ENCODE results near the gene CEP104. TPM values are rescaled to one million over a fixed set of nuclear protein-coding genes. Genes with fewer than 3 reads are reported as not detected.

The CEP104 gene
- total and polyA plus RNA-seq, 9 of the 15 experiments (the other 6 are each of a cell fraction or from before 2014, with no cell fraction given) = 11.2 to 63.4 (median 42.6) TPM

DNA sequence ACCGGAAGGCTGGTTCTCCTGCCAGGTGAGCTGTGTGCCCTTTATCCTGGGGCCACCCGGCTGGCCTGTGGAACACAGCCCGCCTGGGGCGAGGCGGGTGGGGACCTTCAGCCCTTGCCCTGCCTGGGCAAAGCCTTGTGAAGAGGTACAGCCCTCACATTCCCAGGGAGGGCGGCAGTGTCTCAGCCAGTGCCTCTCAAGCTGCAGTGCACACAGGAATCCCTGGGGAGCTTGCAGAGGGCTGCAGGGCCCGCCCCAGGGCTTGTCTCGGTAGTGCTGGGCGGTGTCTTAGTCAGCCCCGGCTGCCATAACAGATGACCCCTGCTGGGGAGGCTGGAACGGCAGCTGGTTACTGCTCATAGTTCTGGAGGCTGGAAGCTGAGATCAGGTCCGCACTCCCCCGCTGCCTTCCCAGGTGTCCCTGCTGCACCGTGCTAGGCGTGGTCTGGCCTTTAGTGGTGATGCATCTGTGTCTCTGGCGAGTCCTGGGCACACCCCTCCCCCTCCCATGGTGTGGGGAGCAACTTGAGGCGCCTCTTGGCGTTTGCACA is 12.8 kb upstream of the CEP104 start (continued):
- TF ChIP-seq ZNF445 (CRISPR knock-in tag; IDR thresholded peaks at IDR 0.05; ENCODE audit: low read depth) = no peak
- TF ChIP-seq, protein P1, sequence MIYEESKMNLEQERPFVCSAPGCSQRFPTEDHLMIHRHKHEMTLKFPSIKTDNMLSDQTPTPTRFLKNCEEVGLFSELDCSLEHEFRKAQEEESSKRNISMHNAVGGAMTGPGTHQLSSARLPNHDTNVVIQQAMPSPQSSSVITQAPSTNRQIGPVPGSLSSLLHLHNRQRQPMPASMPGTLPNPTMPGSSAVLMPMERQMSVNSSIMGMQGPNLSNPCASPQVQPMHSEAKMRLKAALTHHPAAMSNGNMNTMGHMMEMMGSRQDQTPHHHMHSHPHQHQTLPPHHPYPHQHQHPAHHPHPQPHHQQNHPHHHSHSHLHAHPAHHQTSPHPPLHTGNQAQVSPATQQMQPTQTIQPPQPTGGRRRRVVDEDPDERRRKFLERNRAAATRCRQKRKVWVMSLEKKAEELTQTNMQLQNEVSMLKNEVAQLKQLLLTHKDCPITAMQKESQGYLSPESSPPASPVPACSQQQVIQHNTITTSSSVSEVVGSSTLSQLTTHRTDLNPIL (CRISPR knock-in tag; IDR thresholded peaks at IDR 0.05) = no peak
- TF ChIP-seq NR0B1 (IDR thresholded peaks at IDR 0.05; ENCODE audit: partially characterized antibody) = no peak
- TF ChIP-seq CHD2 (IDR thresholded peaks at IDR 0.05; ENCODE audit: low read depth, low read length) = no peak
- no peak for TF ChIP-seq RFX1 (IDR thresholded peaks at IDR 0.05)
- TF ChIP-seq FOXK2 (conservative IDR thresholded peaks at IDR 0.05 in 1 of 2, IDR thresholded peaks at IDR 0.05 in 1 of 2; ENCODE audit: low read depth in 2 of 2) = no peak
- TF ChIP-seq EP300 (IDR thresholded peaks at IDR 0.05; ENCODE audit: low read length) = peak; percentile 24; the same call in 1 of the 2 replicates
- no peak for TF ChIP-seq ARID3B (CRISPR knock-in tag; IDR thresholded peaks at IDR 0.05; ENCODE audit: borderline replicate concordance)
- no peak for TF ChIP-seq XRCC3 (IDR thresholded peaks at IDR 0.05)
- peak; percentile 58 for TF ChIP-seq SMC3 (conservative IDR thresholded peaks at IDR 0.05; ENCODE audit: insufficient read depth, low read depth, low read length)
- TF ChIP-seq RREB1 (CRISPR knock-in tag; IDR thresholded peaks at IDR 0.05) = no peak
- TF ChIP-seq ZNF766 (CRISPR knock-in tag; conservative IDR thresholded peaks at IDR 0.05) = no peak
- TF ChIP-seq CBX3 (IDR thresholded peaks at IDR 0.05; ENCODE audit: borderline replicate concordance in 1 of 2, low read length in 2 of 2) = peak in 1 of 2 experiments; percentile 80; a peak in 2 of 3 replicates
- TF ChIP-seq CREM (IDR thresholded peaks at IDR 0.05; ENCODE audit: low read depth) = peak; percentile 69
- TF ChIP-seq KLF16 (IDR thresholded peaks at IDR 0.05) = peak; percentile 24; the same call in 1 of the 2 replicates
- no peak for TF ChIP-seq NFYB (IDR thresholded peaks at IDR 0.05; ENCODE audit: extremely low read depth, insufficient read length)
- no peak for TF ChIP-seq FOXJ2 (tag; IDR thresholded peaks at IDR 0.05)
- TF ChIP-seq HNRNPL (IDR thresholded peaks at IDR 0.05; ENCODE audit: low read depth, low read length) = no peak
- TF ChIP-seq NFE2 (IDR thresholded peaks at IDR 0.05; ENCODE audit: low read depth) = no peak
- TF ChIP-seq ZNF57 (CRISPR knock-in tag; IDR thresholded peaks at IDR 0.05) = no peak
